OCI-LY7 (cell line): ENCODE measurements around the gene MUL1. TPM values are rescaled to one million over a fixed set of nuclear protein-coding genes. Genes with fewer than 3 reads are reported as not detected.

Experiments
- BruUV-seq: library from RNA; stranded (reverse); fragments of 400-500 nt; replicated peaks from 2 replicates; lab custom pipeline; 2021; lab: Mats Ljungman, UMichigan
- CTCF ChIA-PET: fragments of 300-600 bp; sonication (Branson Sonifier 250); formaldehyde crosslinking; loops from one replicate; lab custom pipeline; 2022; ENCODE audit warnings: antibody characterized with exemption; ENCODE audit not compliant: unreplicated experiment; lab: Charles Lee
- POLR2A ChIA-PET: fragments of 300-600 bp; sonication (Branson Sonifier 250); formaldehyde crosslinking; loops from one replicate; lab custom pipeline; 2022; ENCODE audit warnings: antibody characterized with exemption; lab: Charles Lee
- DNase-seq: peaks from one replicate; pipeline ENCODE4 v3.0.0-alpha.2; 2015; ENCODE audit warnings: low spot score
- H2AFZ ChIP-seq: fragments of 200-600 bp; sonication (generic), shearing (Covaris generic); 2 replicates; pipeline ENCODE4 v1.6.1; 2014; ENCODE audit warnings: mild to moderate bottlenecking, antibody characterized with exemption, low read length, moderate library complexity
- H3K27ac ChIP-seq: fragments of 200-600 bp; sonication (generic); 2 replicates; pipeline ENCODE4 v1.5.1; 2014; ENCODE audit warnings: mixed run types, low read depth, mild to moderate bottlenecking, moderate library complexity, low read length, inconsistent platforms; ENCODE audit not compliant: poor library complexity, severe bottlenecking
- H3K36me3 ChIP-seq: fragments of 200-600 bp; sonication (generic); 2 replicates; pipeline ENCODE4 v1.6.1; 2014; ENCODE audit warnings: mild to moderate bottlenecking, antibody characterized with exemption, low read length, moderate library complexity, mixed read lengths; ENCODE audit not compliant: insufficient read depth
- H3K4me1 ChIP-seq: fragments of 200-600 bp; sonication (generic); 2 replicates; pipeline ENCODE4 v1.5.1; 2014; ENCODE audit warnings: mild to moderate bottlenecking, low read length; ENCODE audit not compliant: insufficient read depth, poor library complexity, severe bottlenecking
- H3K4me2 ChIP-seq: fragments of 200-600 bp; sonication (generic); 2 replicates; pipeline ENCODE4 v1.6.1; 2014; ENCODE audit warnings: mild to moderate bottlenecking, low read length
- H3K4me3 ChIP-seq: fragments of 200-600 bp; sonication (generic); 2 replicates; pipeline ENCODE4 v1.5.1; 2014; ENCODE audit warnings: mild to moderate bottlenecking, low read depth, low read length; ENCODE audit not compliant: poor library complexity, severe bottlenecking
- H3K79me2 ChIP-seq: fragments of 200-600 bp; sonication (generic); 2 replicates; pipeline ENCODE4 v1.6.1; 2016; ENCODE audit warnings: low read depth, mild to moderate bottlenecking, low read length, moderate library complexity, mixed read lengths; ENCODE audit not compliant: insufficient read depth
- H3K9me2 ChIP-seq: fragments of 200-600 bp; sonication (generic); 2 replicates; pipeline ENCODE4 v1.6.1; 2016; ENCODE audit warnings: mild to moderate bottlenecking, low read length, mixed read lengths; ENCODE audit not compliant: insufficient read depth
- H3K9me3 ChIP-seq: fragments of 200-600 bp; sonication (generic); 2 replicates; pipeline ENCODE4 v1.6.1; 2014; ENCODE audit warnings: mild to moderate bottlenecking, mixed run types, low read length, mixed read lengths
- H4K20me1 ChIP-seq: fragments of 200-600 bp; sonication (generic); 2 replicates; pipeline ENCODE4 v1.6.1; 2014; ENCODE audit warnings: mild to moderate bottlenecking, antibody characterized with exemption, low read length, moderate library complexity, mixed read lengths; ENCODE audit not compliant: insufficient read depth
- EZH2phosphoT487 ChIP-seq: fragments of 200-600 bp; sonication (generic); IDR thresholded peaks from 2 replicates; pipeline ENCODE4 v1.6.1; 2018; ENCODE audit warnings: low read depth, borderline replicate concordance, mild to moderate bottlenecking, mixed run types, antibody characterized with exemption, low read length, moderate library complexity, mixed read lengths
- intact Hi-C: fragments of 100-400 bp; cut with micrococcal nuclease; formaldehyde crosslinking; loops from one replicate; pipeline ENCODE4 v1.10.0; 2022; ENCODE audit not compliant: unreplicated experiment
- total RNA-seq, 2 experiments: library from RNA; depleted of rRNA in 1 of 2; stranded (reverse); fragments of >200 nt in 1 of 2; shearing (Covaris generic) in 1 of 2; gene quantifications; 2 replicates each; pipeline ENCODE4 v1.2.3, GENCODE V29; 2014 to 2022
- TF ChIP-seq, protein P1 (sequence below): fragments of 200-600 bp; sonication (generic); conservative IDR thresholded peaks from 2 replicates; pipeline ENCODE4 v1.5.1; 2014; ENCODE audit warnings: mild to moderate bottlenecking, antibody characterized with exemption, low read length, moderate library complexity, mixed read lengths

The MUL1 gene
- total RNA-seq, 2 experiments from 2014 or later, result 16.3 to 25.2 TPM

DNA sequence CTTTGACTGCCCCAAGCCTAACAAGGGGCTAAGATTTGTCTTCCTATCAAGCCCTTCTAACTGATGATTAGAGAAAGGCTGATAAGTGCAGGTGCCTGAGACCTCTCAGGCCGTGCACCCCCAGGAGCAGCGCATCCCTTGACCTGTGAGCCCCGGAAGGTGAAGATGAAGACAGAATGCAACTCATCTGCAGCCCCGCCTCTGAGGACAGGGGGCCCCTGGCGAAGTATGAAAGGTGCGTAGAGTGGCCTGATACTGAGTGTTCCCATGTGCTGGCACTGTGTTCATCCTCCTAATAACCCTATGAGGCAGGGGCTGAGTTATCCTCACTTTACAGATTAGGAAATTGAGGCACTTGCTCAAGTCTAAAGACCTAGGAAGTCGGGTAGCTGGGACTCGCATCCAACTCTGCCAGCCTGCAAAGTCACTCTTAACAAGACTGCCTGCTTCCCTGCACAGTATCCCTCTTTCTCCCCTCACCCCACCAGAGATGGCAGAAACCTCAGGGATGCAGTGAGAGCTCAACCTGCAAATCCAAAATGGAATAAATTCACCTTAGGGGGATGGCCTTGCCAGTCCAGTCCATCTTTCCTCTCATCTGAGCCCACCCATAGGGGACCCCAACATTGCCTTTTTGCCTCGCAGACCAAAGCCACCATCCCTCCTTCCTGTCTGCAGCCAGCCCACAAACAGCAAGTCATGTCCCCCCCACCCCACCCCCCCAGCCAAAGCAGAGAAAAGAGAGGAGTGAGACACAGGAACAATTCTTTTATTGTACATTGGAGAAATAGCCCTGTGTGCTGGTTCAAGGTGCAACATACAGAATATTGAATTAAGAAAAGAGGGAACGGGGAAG lies 26.1 kb downstream of the MUL1 start:
- Histone ChIP-seq H3K4me3 (peak overlapping the region; percentile 17), H3K9me3 (no peaks in the 10 kb centered on the region), H3K79me2 (no peaks in the 10 kb centered on the region), H3K27ac (no peak overlapping the region), H3K36me3 (no peaks in the 10 kb centered on the region), H3K9me2 (no peaks in the 10 kb centered on the region), H4K20me1 (no peaks in the 10 kb centered on the region), H2AFZ (no peak overlapping the region), H3K4me2 (peak overlapping the region; percentile 60), H3K4me1 (peaks cover 15% of the 10 kb centered on the region)
- ChIA-PET CTCF (interaction anchor here (0.6 to 1.1 kb wide), 3 partner anchors 29 to 544 kb away, joined by 3 to 5 read pairs (median 3); no protein-coding TSS in a partner anchor), POLR2A (interaction anchor here (0.6 to 1.2 kb wide), 2 partner anchors 28 to 71 kb away, joined by 3 to 4 read pairs; no protein-coding TSS in a partner anchor)
- no peak for DNase-seq
- no TSS peak for BruUV-seq
- no peak for TF ChIP-seq EZH2phosphoT487
- TF ChIP-seq, protein P1, sequence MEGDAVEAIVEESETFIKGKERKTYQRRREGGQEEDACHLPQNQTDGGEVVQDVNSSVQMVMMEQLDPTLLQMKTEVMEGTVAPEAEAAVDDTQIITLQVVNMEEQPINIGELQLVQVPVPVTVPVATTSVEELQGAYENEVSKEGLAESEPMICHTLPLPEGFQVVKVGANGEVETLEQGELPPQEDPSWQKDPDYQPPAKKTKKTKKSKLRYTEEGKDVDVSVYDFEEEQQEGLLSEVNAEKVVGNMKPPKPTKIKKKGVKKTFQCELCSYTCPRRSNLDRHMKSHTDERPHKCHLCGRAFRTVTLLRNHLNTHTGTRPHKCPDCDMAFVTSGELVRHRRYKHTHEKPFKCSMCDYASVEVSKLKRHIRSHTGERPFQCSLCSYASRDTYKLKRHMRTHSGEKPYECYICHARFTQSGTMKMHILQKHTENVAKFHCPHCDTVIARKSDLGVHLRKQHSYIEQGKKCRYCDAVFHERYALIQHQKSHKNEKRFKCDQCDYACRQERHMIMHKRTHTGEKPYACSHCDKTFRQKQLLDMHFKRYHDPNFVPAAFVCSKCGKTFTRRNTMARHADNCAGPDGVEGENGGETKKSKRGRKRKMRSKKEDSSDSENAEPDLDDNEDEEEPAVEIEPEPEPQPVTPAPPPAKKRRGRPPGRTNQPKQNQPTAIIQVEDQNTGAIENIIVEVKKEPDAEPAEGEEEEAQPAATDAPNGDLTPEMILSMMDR, result no peak
- intact Hi-C loops, result no loop called here

DNA sequence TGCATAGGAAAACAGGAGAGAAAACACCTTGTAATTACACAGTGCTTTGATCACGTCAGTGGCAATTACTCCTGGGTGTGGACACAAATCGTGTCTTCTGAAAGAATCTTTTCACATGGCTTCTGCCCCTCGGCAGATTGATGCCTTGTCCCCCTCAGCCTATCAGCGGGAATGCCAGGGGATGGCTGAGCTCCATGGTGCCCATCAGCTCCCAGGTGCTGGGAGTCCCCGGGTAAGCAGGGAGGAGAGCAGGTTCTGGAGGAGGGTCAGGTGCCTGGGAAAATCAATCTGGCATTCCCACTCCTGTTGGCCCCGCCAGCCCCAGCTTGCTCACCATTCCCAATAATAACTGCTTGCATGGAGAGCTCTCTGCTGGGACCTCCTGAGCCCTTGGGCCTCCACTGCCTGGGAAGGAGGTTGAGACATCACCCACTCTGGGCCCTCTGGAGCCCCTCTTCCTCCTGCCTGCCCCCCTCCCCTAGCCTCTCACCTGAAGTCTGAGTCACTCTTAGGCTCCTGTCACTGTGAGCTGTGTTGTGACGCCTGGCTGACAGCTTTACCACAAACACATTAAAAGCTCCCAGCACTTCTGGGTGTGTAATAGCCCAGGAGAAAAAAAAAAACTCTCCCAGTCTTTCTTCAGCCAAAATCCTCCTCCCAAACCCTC lies 26.9 kb downstream of the MUL1 start:
- H3K4me1 ChIP-seq, result peaks cover 15% of the 10 kb centered on the region
- no peak overlapping the region for H3K4me3 ChIP-seq
- TF ChIP-seq, protein P1, result no peak
- TF ChIP-seq EZH2phosphoT487, result no peak
- H3K9me3 ChIP-seq, result no peaks in the 10 kb centered on the region
- H2AFZ ChIP-seq, result no peak overlapping the region
- no peak overlapping the region for H3K27ac ChIP-seq
- BruUV-seq, result no TSS peak
- intact Hi-C loops, result no loop called here
- H4K20me1 ChIP-seq, result no peaks in the 10 kb centered on the region
- H3K4me2 ChIP-seq, result no peak overlapping the region
- ChIA-PET POLR2A (interaction anchor here (1.2 kb wide), 1 partner anchor 72 kb away, joined by 4 read pairs; no protein-coding TSS in a partner anchor), CTCF (interaction anchor here (0.6 kb wide), 2 partner anchors 29 to 543 kb away, joined by 3 to 5 read pairs; no protein-coding TSS in a partner anchor)
- H3K79me2 ChIP-seq, result no peaks in the 10 kb centered on the region
- no peaks in the 10 kb centered on the region for H3K36me3 ChIP-seq
- no peak for DNase-seq
- no peaks in the 10 kb centered on the region for H3K9me2 ChIP-seq
